NCI-H1930 (cell line): ENCODE data around the gene RGCC.
"Not testable (repeated sequence)": the region's sequence is repeated elsewhere in the genome, so short reads cannot be mapped to it uniquely, and the experiment has no call there.

ENCODE experiments used
- DNase-seq, 2 experiments: peaks; one replicate each; lab custom pipeline; 2025; lab: John Stamatoyannopoulos, UW

RGCC gene, protein sequence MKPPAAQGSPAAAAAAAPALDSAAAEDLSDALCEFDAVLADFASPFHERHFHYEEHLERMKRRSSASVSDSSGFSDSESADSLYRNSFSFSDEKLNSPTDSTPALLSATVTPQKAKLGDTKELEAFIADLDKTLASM

DNA sequence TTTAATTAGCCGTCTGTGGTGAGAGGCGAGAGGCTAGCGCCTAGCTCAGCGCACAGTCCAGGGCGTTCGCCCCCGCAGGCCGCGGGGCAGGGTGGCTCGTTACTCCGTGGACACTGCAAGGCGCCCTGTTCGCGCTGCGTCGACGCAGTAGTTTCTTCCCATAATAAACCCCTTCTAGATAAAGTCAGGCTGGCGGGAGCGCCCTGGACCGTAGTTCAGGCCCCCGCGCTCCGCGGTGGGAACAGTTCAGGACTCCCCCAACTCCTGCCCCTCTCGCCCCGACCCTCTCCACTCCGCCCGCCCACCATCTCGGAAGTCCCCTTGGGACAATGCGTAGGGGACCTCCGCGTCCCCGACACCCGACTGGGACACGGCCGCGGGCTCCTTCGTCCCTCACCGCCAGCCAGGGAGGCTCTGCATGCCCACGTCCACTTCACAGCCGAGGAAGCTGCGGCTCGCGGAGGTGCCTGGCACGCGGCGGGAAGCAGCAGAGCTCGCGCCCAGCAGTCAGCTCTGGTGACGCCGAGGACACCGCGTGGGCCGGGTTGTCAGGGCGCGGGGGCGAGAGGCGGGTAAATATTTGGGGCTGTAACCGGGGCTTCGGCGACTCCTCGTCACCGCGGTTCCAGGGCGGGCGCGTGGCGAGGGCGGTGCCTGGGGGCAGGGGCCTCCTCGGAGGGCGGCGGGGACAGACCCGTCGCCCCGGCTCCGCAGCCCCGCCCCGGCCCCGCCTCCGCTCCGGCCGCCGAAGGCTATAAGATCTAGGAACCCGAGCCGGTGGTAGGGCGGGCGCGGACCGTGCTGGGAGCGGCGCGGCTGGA, at the start of gene RGCC:
TSS of gene RGCC (plus strand) at position 783 of the 821 bp plus-strand sequence. CDS start 158 bp downstream, outside the sequence.
- DNase-seq = peak; percentile 24 to 42

DNA sequence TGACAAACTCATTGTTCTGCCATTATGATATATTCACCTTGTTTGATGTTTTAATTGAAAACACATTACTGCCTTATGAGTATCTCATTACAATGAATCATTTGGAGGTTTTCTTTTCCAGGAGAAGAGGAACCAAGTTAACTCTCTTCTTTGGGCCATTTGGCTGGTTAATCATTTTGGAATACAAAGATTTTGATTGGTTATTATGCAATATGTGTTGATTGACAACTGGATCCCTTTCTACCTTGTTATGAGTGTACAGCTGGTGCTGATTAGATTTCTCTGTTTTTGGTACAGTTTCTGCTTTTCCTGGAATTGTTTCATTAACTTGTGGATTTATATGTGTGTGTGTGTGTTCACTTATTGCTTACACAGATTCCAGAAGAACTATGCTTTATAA, 49.2 kb upstream of the RGCC start:
- DNase-seq = no peak

DNA sequence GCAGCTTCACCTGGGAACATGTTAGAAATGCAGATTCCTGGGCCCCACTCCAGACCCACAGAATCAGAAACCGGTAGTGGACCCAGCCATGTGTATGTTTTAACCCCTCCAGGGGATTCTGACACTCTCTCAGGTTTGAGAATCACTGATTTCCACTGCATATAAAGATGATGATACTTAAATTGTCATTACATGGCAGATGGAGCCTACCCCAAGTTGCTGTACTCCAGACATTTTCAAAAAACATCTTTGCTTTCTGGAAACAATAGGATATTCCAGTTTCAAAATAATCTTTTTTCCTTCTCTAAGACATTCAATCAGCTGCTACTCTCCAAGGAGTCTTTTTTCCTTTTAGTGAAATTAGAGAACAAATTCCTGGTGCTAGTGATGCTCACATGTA, 48.6 kb upstream of the RGCC start:
- DNase-seq = no peak

DNA sequence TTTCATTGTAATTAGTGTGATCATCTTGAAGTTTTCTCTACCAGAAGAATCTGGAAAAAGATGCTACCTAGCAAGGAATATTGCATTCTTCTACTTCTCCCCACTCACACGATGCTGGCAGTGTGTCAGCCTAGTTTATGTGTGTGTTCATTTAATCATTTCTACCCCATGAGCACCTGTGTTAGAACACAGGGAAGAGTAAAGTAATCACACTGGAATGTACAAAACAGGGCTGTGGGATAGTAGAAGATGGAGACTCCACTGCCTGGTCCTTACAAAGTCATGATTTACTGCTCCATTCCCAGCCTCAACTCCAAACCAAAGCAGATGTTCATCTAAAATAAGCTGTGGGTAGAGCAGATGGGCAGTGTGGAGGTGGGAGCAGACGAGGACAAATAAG, 47.7 kb upstream of the RGCC start:
- DNase-seq = no peak

DNA sequence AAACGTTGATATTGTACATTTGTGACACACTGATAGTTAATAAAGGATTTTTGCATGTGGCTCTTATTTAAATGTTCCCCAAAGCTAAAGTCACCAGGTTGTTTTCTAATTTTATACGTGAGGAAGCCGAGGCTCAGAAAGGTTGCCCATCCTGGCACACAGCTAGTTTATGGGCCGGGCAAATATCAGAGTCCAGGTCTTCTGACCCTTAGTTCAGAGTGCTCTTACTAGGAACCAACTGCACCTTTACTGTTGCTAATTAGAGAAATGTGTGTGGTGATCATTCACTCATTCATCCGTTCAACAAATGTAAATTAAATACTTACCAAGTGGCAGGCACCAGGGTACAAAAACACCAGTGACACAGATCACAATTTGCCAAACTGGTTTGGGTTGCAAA, 46.3 kb upstream of the RGCC start:
- no peak for DNase-seq

DNA sequence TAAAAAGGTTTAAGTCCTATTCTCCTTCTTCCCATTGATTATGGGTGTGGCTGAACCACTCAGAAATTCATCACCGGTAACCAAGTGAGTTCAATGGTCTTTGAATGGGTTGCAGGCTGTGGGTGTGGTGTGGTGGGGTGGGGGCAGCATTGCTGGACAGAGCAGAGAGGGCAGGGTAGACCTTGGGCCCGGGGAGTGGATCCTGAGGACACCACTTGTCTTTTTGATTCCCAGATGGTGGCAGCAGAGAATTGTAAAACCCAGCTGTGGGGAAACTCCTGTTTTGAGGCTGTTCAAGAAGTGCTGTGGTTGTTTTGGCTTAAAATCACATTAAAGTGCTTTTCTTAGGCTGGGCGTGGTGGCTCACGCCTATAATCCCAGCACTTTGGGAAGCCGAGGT, 45.8 kb upstream of the RGCC start:
- no peak for DNase-seq

DNA sequence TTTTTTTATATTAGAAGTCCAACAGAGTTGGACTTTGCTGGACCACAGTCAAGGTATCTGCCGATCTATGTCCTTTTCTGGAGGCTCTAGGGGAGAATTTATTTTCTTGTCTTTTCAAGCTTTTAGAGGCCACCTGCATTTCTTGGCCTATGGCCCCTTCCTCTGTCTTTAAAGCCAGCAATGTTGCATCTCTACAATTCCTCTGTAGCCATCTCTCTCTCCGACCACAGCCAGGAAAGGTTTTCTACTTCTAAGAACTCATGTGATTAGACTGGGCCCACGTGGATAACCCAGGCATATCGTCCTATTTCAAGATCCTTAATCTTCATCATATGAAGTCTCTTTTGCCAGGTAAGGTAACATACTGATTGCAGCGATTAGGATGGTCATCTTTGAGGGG, 43.5 kb upstream of the RGCC start:
- no peak for DNase-seq

DNA sequence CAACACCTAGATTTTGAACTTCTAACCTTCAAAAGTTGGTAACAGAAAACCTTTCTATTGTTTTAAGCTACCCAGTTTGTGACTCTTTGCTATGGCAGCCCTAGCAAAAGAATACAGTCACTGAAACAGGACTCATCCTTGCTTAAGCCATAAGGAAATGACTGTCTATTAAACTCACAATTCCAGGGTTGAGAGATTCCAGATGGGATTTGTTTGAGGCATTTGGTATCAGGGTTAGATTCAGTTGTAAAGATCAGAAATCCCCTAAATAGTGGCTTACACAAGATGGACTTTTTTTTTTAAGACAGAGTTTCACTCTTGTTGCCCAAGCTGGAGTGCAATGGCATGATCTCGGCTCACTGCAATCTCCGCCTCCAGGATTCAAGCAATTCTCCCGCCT, 41.1 kb upstream of the RGCC start:
- DNase-seq = no peak

DNA sequence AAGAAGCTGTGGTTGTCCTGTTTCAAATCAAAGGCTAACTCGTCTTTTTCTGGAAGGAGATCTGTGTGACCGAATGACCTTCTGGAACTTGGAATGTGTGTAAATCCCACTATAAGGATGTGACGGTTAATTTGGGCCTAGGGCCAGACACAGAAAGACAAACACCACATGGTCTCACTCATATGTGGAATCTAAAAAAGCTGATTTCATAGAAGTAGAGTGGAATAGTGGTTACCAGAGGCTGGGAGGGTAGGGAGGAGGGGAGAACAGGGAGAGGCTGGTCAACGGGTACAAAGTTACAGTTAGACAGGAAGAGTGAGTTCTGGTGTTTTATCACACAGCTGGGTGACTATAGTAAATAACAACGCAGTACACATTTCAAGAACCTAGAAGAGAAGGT, 39.3 kb upstream of the RGCC start:
- DNase-seq = no peak

DNA sequence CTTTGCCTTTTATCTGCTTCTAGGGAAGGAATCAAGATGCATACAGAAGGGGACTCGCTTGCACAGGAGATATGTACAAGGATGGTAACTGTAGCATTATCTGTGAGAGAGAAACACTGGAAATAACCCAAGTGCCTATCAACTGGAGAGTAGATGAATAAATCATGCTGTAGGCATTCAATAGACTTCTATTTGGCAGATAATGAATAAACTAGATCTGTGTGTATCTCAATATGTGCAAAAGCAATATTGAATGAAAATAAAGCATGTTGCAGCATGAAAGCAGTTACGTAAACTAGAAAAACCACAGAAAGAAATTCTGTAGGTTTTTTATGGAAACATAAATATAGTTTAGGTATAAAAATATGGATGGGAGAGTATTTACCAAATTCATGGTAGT, 38.6 kb upstream of the RGCC start:
- no peak for DNase-seq

DNA sequence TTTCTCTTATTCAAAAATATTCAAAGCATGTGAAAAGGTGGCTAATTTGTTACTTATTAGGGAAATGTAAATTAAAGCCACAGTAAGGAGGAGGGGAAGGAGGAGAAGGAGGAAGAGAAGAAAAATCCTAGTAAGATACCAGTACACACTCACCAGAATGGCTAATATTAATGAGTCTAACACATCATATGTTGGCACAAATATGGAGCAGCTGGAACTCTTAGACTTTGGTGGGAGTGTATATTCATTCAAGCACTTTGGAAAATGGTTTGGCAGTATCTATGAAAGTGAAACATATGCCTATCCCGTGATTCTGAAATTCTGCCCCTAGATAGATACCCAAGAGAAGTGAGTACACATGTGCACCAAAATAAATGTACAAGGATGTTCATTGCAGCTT, 38.1 kb upstream of the RGCC start:
- DNase-seq = no peak

DNA sequence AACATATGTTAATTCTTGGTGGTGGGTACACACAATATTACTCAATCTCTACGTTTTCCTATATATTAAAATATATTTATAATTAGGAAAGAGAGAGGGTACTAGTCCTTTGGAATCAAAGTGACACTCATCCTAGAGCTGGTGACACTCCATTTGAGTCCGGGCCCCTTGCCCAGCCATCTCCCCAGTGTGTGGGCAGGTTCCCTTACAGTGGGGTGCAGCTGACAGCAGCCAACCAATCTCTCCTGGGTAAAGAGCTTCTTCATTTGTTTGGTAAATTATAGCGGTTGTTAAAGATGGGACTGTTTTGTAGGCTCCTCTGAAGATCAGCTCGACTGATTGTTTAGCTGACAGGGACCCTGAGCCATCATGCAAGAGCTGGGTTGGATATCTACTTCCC, 37.2 kb upstream of the RGCC start:
- no peak for DNase-seq

DNA sequence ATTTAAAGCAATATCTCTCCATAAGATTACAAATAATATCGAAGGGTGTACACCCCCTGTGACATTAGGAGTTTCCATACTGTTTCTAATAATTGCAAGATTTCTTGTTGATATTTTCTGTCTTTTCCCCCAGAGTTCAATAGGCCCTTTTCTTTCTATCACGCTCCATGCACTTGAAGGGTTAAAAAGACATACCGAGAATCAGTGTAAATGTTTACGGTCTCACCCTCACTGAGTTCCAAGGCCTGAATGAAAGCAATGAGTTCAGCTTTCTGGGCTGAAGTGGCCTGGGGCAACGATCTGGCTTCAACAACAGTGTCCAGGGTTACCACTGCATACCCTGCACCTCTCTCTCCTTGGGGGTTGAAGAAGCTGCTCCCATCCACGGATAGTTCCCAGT, 36.0 kb upstream of the RGCC start:
- not testable (repeated sequence) for DNase-seq

DNA sequence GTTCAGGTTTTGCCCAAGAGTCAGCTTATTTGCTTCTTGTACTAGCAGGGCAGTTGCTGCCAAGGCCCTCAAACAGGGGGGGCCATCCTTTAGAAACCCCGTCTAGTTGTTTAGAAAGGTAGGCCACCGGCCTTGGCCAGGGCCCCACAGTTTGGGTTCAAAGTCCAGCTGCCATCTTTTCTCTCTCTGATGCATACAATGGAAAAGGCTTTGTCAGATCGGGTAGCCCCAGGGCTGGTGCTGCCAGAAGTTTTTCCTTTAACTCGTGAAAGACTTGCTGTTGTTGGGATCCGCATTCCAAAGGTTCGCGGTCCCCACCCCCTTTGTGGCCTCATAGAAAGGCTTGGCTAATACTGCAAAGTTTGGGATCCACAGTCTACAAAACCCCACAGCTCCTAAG, 35.4 kb upstream of the RGCC start:
- DNase-seq = not testable (repeated sequence)

DNA sequence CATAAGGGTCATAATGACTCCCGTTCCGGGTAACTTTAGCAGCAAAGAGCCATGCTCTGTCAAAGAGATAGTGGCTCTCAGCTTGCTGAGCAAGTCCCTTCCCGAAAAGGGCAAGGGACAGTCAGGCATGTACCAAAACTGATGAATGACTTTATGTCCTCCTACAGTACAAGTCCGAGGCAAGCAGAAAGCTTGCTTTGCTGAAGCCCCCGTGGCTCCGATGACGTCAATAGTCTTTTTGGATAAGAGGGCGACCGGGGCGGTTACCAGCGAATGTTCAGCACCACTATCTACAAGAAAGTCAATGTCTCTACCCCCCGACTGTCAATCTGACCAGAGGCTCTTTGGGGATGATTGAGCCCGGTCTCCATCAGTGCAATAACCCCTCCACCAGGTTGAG, 34.1 kb upstream of the RGCC start:
- DNase-seq = not testable (repeated sequence)

DNA sequence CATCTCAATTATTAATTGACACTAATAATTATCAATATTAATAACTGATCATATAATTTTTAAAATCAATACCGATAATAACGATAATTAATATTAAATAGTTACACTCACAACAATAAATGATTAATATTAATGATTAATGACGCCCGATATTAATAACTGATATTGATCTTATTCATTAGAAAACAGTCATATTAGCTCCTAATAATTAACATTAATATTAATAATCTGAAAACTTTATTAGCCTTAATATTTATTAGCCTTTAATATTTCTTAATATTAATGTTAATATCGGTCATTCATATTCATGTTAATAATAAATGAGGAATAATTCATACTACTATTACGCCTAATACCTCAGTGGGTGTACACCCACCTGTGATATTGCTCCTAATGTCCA, 32.7 kb upstream of the RGCC start:
- DNase-seq = not testable (repeated sequence)

DNA sequence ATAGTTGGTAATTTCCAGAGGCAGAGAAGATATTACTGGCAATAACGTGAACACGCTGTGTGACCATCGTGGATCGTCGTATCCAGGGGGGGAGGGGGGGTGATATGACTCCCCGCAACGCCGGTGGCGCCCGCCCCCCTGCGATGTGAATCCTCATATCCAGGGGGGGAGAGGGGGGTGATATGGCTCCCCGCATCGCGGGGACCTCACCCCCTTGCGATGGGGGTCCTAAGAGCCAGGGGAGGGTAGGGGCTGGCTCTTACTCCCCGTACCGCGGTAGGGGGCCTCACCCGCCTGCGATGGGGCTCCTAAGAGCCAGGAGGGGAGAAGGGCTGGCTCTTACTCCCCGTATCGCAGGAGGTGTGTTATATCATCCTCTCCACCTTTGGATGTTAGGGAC, 31.3 kb upstream of the RGCC start:
- DNase-seq = no peak

DNA sequence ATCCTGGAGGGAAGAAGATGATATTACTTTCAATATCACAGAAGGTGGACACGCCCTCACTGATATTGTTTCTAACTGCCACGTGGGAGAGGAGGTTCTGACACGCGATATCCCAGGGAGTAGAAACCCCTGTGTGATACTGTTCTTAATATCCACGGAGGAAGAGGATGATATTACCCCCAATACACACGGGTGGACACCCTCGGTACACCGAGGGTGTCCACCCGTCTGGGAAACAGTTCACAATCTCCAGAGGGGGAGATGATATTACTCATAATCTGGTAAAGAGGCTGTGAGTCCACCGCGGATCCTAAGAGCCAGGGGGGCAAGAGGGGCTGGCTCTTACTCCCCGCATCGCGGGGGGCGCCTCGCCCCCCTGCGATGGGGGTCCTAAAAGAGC, 29.7 kb upstream of the RGCC start:
- no peak for DNase-seq

DNA sequence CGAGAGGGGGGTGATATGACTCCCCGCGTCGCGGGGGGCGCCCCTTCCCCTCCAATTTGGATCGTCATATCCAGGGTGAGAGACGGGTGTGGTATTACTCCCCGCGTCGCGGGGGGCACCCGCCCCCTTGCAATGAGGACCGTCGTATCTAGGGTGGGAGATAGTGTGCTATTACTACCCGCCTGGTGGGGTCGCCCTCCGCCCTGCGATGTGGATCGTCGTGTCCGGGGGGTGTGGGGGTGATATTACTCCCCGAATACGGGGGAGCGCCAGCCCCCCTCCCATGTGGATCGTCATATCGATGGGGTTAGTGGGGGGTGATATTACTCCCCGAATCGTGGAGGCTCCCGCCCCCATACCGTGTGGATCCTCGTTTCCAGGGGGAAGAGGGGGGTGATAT, 29.2 kb upstream of the RGCC start:
- DNase-seq = no peak

DNA sequence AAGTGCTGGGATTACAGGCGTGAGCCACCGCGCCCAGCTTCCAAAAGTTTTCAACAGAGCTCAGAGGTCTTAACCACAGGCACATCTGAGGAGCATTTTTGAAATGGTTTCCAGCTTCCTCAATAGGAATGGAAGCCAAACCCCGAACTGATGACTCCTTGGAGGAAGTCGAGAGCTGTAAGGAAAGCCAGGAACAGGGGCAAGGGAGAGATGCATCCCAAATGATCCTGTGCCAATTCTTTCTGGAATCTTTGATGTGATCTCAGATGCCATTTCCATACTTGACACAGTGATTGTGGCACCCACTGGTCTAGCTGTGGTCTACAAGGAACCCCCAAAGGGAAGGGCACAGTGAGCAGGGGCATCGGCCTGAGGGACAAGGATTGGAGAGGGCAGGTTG, 23.3 kb upstream of the RGCC start:
- DNase-seq = not testable (repeated sequence)

DNA sequence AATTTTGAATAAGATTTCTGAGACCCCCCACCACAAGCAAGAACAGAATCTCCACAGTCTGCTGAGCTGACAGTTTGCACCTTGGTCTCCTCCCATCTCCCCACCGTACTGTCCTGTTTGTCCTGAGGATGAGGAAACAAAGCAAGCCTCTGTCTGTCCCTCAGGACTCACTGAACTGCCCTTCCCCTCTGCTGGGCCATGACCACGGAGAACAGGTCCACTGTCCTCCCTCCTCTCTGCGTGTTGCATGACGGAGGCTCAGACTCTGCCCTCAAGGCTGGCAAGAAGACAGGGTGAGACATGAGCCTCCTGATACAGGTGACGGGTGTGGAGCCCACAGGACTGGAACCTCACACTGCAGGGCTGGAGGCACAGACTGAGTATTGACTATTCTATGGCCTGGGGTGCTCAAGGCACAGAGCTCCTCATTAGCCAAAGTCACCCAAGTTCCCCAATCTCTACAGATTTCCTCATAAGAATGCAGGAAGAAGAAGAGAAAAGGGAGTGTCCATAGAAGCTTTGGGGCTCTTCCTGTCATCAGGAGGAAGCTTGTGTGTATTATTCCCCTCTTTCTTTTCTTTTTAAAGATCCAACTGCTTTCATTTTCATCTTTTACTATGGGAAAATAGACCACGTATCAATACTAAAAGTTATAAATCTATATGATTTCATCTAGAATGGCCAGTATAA, 22.4 kb upstream of the RGCC start:
- no peak for DNase-seq

DNA sequence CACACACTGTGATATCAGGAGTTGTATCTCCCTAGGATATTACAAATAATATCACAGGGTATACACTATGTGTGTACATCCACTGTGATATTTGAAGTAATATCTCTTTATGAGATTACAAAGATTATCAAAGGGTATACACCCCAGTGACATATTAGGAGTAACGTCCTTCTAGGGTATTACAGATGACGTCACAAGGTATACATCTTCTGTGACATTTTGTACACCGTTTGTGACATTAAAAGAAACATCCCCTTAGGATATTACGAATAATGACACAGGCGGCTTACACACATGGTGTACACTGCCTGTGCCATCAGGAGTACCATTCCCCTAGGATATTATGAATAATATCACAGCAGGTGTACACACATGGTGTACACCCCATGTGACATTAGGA, 13.4 kb upstream of the RGCC start:
- no peak for DNase-seq

DNA sequence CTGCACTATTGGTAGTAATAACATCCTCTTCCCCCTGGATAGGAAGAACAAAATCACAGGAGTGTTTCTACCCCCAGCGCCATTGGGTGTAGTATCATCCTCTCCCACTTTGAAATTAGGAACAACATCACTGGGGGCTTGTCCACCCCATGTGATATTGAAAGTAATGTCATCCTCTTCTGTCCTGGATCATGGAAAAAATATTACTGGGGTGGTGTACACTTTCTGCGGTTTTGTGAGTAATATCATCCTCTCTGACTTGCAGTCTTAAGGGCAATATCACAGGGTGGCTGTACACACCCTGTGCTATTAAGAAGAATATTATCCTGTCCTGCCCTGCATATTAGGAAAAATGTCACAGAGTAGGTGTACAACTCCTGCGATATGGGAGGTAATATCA, 4.9 kb upstream of the RGCC start:
- DNase-seq = no peak
